Thyroid gland (tissue), 4 donors: ENCODE data around the gene ADSS1.

Experiments
- CTCF ChIP-seq, 6 experiments: fragments of 200-600 bp in 3 of 6; fragments of 450-650 bp in 3 of 6; sonication (generic) in 3 of 6; IDR thresholded peaks; one replicate each; pipeline ENCODE4 v1.5.1; 2016 to 2019; ENCODE audit warnings: antibody characterized with exemption in 6 of 6, mild to moderate bottlenecking in 2 of 6, inconsistent platforms in 1 of 6, moderate library complexity in 1 of 6
- POLR2A ChIP-seq, 2 donors: fragments of 450-650 bp; IDR thresholded peaks; one replicate each; pipeline ENCODE4 v1.6.1; 2017; ENCODE audit warnings: antibody characterized with exemption in 2 of 2, mild to moderate bottlenecking in 2 of 2, moderate library complexity in 1 of 2

- no peak for TF ChIP-seq POLR2A (IDR thresholded peaks at IDR 0.05)
- TF ChIP-seq CTCF (IDR thresholded peaks at IDR 0.05): no peak
These were observed 35.2 kb downstream of the ADSS1 start for GRCh38 chr14:104758981-104759969.
